ENCODE data around the gene ARHGAP15. TPM values are rescaled to one million over a fixed set of nuclear protein-coding genes. Genes with fewer than 3 reads are reported as not detected.

Gene ARHGAP15
- total RNA-seq, 1 donor from 2014 or later, result 5.4 TPM

GRCh38 chr2:143808166-143808565, 678.9 kb downstream of the ARHGAP15 start:
- no peak for DNase-seq
- peak; percentile 25 for ATAC-seq (ENCODE audit: poor library complexity)
- intact Hi-C loops (cut with DNase I), result no loop called here

DNA sequence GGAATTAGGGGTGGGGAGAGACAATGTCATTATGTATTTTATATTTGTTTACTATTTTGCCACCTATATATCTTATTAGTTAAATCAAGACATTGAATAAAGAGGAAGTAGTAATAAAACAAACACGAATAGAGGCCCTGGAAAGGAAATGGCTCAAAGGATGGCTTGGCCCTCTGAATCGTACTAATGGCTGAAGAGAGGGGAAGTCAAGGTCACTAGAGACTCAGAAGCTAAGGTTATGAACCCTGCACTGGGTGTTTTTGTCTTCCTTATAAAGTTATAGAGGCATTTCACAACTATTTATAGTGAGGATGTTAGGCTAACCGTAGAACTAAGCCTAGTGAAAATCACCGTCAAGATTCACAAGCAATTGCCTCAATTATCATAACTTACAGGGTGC, 685.9 kb downstream of the ARHGAP15 start:
- intact Hi-C loops (cut with DNase I), result no loop called here
- DNase-seq, result no peak
- ATAC-seq (ENCODE audit: poor library complexity), result no peak

GRCh38 chr2:143816916-143817315, 687.7 kb downstream of the ARHGAP15 start:
- intact Hi-C loops (cut with DNase I), result no loop called here
- DNase-seq (no peak), ATAC-seq (ENCODE audit: poor library complexity) (no peak)

Data from Right ventricle myocardium superior (tissue), 1 donor.